HEK293 (cell line): ENCODE measurements around the gene BRD3OS.

ENCODE experiments used
- CTCF ChIA-PET: fragments of 350-600 bp; formaldehyde crosslinking; extraction: SDS; loops from one replicate; lab custom pipeline; 2021; ENCODE audit warnings: antibody characterized with exemption; lab: Yijun Ruan, JAX
- POLR2A ChIA-PET: fragments of 300-600 bp; formaldehyde crosslinking; extraction: SDS; loops from one replicate; lab custom pipeline; 2020; ENCODE audit warnings: antibody characterized with exemption, inconsistent platforms; lab: Yijun Ruan, JAX
- H3K27ac ChIP-seq: fragments of 200-500 bp; sonication (Bioruptor generic); 2 replicates; pipeline ENCODE4 v1.5.1; 2014; ENCODE audit warnings: low read depth, low read length, control low read depth, inconsistent platforms; ENCODE audit errors: extremely low read depth
- H3K36me3 ChIP-seq, 2 experiments: fragments of 200-500 bp in 1 of 2; sonication (Bioruptor generic) in 1 of 2; 1 replicate in 1 of 2; 2 replicates in 1 of 2; pipeline ENCODE4 v1.5.1; 2014 to 2017; ENCODE audit warnings: inconsistent platforms in 2 of 2, low read length in 2 of 2; ENCODE audit not compliant: control insufficient read depth in 2 of 2, insufficient read depth in 1 of 2
- H3K4me1 ChIP-seq: fragments of 200-500 bp; sonication (Bioruptor generic); 2 replicates; pipeline ENCODE4 v1.5.1; 2014; ENCODE audit warnings: mild to moderate bottlenecking, low read length, inconsistent platforms; ENCODE audit not compliant: control insufficient read depth, insufficient read depth
- H3K4me3 ChIP-seq: 2 replicates; pipeline ENCODE4 v1.5.1; 2011; ENCODE audit warnings: low read depth, mild to moderate bottlenecking, control low read depth, low read length, moderate library complexity
- H3K9me3 ChIP-seq: fragments of 200-500 bp; sonication (Bioruptor generic); 2 replicates; pipeline ENCODE4 v1.5.1; 2014; ENCODE audit warnings: low read depth, low read length, inconsistent platforms; ENCODE audit not compliant: control insufficient read depth, insufficient read depth
- PRDM2 ChIP-seq: fragments of 450-650 bp; formaldehyde crosslinking; IDR thresholded peaks from 2 replicates; pipeline ENCODE4 v1.5.1; 2016; ENCODE audit warnings: missing biosample characterization, missing genetic modification characterization, borderline replicate concordance
- ZFP3 ChIP-seq: fragments of 450-650 bp; formaldehyde crosslinking; IDR thresholded peaks from 2 replicates; pipeline ENCODE4 v1.5.1; 2016; ENCODE audit warnings: low read depth, missing biosample characterization, missing genetic modification characterization
- ZNF202 ChIP-seq: fragments of 450-650 bp; formaldehyde crosslinking; IDR thresholded peaks from 2 replicates; pipeline ENCODE4 v1.5.1; 2016; ENCODE audit warnings: missing biosample characterization, missing genetic modification characterization, borderline replicate concordance
- ZNF280D ChIP-seq: fragments of 450-650 bp; formaldehyde crosslinking; IDR thresholded peaks from 2 replicates; pipeline ENCODE4 v1.5.1; 2016; ENCODE audit warnings: missing biosample characterization, missing genetic modification characterization
- ZSCAN4 ChIP-seq: fragments of 450-650 bp; formaldehyde crosslinking; IDR thresholded peaks from 2 replicates; pipeline ENCODE4 v1.5.1; 2017; ENCODE audit warnings: missing biosample characterization, missing genetic modification characterization

Gene BRD3OS

GRCh38 chr9:133976191-133976861 is 49.0 kb upstream of the BRD3OS start:
- no peak overlapping the region for H3K4me3 ChIP-seq
- H3K27ac ChIP-seq, result no peak overlapping the region
- H3K4me1 ChIP-seq, result peaks cover 5% of the 10 kb centered on the region; the same call in 1 of the 2 replicates

More at GRCh38 chr9:133976191-133976861, 49.0 kb upstream of the BRD3OS start:
- no peak for TF ChIP-seq ZSCAN4 (tag by site-specific recombination)
- TF ChIP-seq ZNF280D, result no peak
- TF ChIP-seq ZFP3 (tag by site-specific recombination), result no peak
- no peak for TF ChIP-seq ZNF202 (tag by site-specific recombination)
- no peak for TF ChIP-seq PRDM2 (tag by site-specific recombination)
- Histone ChIP-seq H3K36me3 (no peaks in the 10 kb centered on the region), H3K9me3 (no peaks in the 10 kb centered on the region)
- CTCF ChIA-PET, result interaction anchor here (1.2 kb wide), 1 partner anchor 18 kb away, joined by 4 read pairs; no protein-coding TSS in a partner anchor
- POLR2A ChIA-PET, result no interaction called here
